Activated CD4-positive, alpha-beta T cell treated with anti-CD3 and anti-CD28 coated beads, Interleukin-2, amount 50 U/mL, for 48 hours (primary cell): ENCODE results near the gene KDELR3.
A peak's percentile ranks its signal among the peaks of the same experiment; 100 is the strongest.

Source experiments
- DNase-seq, 2 experiments: peaks; one replicate each; pipeline ENCODE4 v3.0.0-alpha.2; 2020

KDELR3 gene

GRCh38 chr22:38484244-38484643 is 16.3 kb downstream of the KDELR3 start:
- DNase-seq, result no peak

DNA sequence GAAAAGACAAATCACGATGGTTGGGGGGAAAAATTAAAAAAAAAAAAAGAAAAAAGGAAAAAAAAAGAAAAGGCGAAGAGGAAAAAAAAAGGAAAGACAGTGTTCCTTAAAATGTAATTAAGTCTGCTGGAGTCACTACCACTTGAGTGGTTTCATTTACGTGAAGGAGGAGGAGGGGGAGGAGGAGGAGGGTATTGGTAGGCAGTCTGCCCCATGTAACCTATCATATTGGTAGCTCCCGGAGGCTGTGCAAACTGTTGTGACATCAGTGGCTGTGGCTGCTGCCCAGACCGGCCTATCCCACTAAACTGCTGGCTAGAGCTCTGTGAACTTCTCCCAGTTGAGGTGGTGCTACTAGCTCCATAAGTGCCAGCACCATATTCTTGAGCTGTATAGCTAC is 17.9 kb downstream of the KDELR3 start:
- no peak for DNase-seq

GRCh38 chr22:38487946-38488345 is 20.1 kb downstream of the KDELR3 start:
- no peak for DNase-seq

DNA sequence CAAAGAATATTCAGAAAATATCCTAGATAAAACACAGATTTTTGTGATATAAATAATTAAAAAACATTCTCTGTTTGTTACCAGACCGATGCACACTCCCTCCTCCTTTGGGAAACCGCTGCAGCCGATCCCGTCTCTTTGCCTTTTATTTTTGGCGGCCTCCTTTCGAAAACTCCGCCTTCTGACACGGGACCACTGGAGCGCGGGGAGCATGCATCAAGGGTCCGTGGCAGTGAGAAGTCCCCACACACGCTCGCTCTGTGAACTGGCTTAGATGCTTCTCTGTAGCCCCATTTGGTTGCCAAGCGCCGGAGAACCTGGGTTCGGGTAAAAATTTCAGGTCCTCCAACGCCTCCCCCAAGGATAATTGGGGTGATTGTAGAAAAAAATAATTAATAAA is 21.2 kb downstream of the KDELR3 start:
- DNase-seq, result no peak

- no peak for DNase-seq
These were observed 21.8 kb downstream of the KDELR3 start for GRCh38 chr22:38489561-38490145.

- DNase-seq, result no peak
These were observed 22.6 kb downstream of the KDELR3 start for GRCh38 chr22:38490475-38490874.

- no peak for DNase-seq
These were observed 23.0 kb downstream of the KDELR3 start for GRCh38 chr22:38490915-38491314.

GRCh38 chr22:38491707-38492348 is 23.9 kb downstream of the KDELR3 start:
- DNase-seq, result no peak

- no peak for DNase-seq
These were observed 26.6 kb downstream of the KDELR3 start for GRCh38 chr22:38494498-38494897.

DNA sequence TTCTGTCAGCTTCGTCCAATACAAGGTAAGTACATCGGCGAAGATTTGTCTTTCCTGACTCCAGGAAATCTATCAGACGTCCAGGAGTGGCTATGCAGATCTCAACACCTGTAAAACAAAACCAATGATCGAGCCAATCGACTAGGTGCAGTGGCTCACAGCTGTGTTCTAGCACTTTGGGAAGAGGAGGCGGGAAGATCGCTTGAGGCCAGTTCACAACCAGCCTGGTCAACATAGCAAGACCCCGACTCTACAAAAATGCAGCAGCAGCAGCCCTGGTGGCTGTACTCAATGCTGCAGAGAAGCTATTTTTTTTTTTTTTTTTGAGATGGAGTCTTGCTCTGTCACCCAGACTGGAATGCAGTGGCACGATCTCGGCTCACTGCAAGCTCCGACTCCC is 27.0 kb downstream of the KDELR3 start:
- DNase-seq, result no peak

DNA sequence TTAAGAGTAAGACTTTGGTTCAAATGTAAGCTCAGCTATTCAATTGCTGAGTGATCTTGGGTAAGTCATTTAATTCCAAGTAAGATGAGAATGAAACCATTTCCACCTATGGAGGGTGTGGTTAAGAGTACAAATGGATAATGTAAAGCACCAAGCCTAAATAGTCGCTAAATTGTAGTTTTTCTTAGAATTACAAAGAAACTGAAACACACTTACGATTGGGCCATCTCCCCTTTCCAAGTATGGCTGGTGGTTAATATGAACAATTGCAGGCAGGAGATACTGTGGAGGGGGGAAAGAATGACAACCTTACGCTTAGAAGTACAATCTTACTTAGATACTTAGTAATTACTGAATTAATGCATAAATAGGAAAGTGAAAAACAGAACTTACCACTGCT is 30.0 kb downstream of the KDELR3 start:
- no peak for DNase-seq

DNA sequence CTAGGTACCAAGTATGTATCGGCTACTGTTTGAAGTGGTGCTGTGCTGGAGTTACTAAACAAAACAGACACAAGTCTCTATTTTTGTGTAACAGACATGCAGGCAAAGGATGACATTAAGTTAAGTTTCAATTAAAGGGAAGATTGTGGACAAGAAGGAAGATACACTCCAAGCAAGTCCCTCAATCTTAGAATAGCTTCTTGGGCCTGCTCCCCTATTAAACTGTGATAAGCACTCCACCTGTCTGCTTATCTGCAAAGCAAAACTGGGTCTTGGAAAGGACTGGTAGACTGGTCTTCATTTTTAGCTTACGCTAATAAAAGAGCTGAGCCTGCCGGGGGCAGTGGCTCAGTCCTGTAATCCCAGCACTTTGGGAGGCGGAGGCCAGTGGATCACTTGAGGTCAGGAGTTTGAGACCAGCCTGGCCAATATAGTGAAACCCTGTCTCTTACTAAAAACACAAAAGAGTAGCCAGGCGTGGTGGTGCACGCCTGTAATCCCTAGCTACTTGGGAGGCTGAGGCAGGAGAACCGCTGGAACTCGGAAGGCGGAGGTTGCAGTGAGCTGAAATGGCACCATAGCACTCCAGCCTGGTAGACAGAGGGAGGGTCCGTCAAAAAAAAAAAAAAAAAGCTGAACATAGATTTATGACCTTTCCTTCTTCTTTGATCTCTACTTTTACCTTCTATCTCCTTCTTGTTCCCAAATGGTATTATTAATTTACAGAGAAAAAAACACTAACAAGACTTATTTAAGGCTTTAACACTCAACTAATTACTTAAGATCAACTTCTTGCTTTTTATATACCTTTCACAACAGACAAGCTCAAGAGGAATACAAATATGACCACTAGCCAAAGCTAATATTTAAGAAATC is 34.1 kb downstream of the KDELR3 start:
- no peak for DNase-seq

- no peak for DNase-seq
These were observed 35.1 kb downstream of the KDELR3 start for GRCh38 chr22:38503021-38503420.

GRCh38 chr22:38504731-38505540 is 37.0 kb downstream of the KDELR3 start:
- peak; percentile 67 to 73 for DNase-seq

DNA sequence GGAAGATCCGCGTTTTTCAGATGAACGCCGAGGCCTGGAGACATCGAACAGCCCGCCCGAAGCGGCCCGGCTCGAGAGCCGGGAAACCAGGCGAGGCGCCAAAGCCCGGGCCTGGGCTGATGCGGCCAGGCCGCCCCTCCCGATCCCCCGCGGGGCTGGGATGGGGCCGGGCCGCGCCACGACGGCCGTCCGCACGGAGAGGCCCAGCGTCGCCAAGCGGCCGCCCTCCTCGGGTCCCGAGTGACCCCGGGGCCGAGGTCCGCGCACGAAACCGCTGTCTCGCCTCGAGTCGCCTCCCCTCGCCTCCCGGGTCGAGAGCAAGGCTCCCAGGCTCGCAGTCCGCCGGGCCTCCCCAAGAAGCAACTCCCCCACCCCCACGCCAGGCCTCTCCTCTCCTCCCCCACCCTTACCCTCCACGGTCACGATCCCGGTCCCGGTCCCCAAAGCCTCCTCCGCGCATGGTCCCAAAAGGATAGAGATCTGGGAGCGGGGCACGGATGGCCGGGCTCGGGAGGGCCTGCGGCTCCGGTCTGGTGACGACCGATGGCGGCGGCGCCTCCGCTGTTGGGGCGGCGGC is 37.7 kb downstream of the KDELR3 start:
- DNase-seq, result peak; percentile 56 to 66

DNA sequence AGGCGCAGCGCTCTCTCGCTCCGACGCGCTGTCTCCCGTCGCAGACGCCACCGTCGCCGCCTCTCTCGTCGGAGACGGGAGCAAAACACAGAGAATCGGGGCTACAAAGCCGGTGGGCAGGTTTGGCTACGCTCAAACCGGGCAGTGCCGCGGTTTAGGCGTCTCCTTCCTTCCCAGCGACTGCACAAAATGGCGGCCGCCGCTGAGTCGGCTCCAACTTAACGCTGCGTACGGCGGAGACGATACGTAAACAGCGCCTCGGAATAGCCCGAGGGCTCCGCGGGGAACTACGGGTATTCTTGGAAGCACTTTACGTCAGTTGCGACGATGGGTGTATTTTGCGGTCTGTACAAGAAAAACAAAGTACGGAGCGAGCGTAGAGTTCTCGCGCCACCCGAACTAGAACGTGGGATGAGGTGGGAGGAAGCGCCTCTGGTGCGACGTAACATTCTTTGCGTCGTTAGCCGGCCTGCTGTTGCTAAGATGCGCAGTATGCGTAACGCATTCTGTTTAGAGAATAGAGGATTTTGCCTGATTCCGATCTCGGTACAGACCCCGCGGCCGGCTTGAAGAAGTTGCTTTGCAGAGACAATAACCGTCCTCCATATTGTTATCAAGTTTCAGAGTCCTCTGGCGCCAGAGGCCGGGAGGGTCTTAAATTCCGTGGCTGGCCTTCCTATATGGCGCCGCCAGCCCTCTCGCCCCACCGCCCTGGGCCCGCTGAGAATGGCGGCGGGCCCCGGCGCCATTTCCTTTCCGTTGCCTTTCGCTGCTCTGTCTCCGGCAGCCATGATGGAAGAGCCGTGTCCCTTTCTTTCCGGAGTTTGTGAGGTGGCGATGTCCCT is 38.4 kb downstream of the KDELR3 start, which contains the start of gene DDX17:
Gene DDX17, minus strand, starts transcription at position 194 of the 845 bp plus-strand sequence.
- DNase-seq, result peak; percentile 94 to 95

- DNase-seq, result no peak
These were observed 42.6 kb downstream of the KDELR3 start for GRCh38 chr22:38510416-38510970.

- DNase-seq, result peak; percentile 17 to 32
These were observed 45.2 kb downstream of the KDELR3 start for GRCh38 chr22:38513063-38513462.

DNA sequence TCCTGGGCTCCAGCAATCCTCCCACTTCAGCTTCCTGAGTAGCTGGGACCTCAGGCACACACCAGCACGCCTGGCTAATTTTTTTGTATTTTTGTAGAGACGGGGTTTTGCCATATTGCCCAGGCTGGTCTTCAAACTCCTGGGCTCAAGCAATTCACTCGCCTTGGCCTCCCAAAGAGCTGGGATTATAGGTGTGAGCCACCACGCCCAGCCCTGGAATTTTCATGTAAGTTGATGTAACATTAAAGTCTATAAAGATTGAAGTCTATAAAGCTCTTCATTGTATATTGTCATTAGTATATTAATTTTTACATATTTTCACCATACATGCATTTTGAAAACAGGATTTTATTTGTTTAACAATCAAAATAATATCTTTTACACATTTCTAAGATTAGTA is 50.7 kb downstream of the KDELR3 start:
- DNase-seq, result no peak

- DNase-seq, result no peak
These were observed 51.8 kb downstream of the KDELR3 start for GRCh38 chr22:38519453-38520250.
